Stimulated activated CD4-positive, alpha-beta T cell treated with anti-CD3 and anti-CD28 coated beads, Interleukin-1b, Interleukin-23, amount 100 ng/mL, for 1 hour (primary cell): ENCODE measurements around the gene ARHGDIG.
"Not testable (repeated sequence)": the region's sequence is repeated elsewhere in the genome, so short reads cannot be mapped to it uniquely, and the experiment has no call there.

Experiments
- DNase-seq, 2 donors: peaks; one replicate each; pipeline ENCODE4 v3.0.0-alpha.2; 2020; ENCODE audit warnings: low read depth in 2 of 2

The ARHGDIG gene

DNA sequence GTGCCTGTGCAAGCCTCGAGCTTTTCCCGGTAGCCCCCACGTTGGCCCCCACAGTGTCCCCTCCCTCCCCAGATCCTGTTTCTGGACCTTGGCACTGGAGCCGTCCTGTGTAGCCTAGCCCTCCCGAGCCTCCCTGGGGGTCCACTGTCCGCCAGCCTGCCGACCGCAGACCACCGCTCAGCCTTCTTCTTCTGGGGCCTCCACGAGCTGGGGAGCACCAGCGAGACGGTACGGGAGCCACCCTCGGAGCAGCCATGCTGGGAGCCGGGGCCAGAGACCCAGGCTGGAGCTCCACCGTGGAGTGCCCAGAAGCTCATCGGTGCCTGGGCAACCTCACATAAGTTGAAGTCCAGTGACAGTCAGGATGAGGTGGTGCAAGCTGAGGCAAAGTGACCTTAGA lies 16.4 kb upstream of the ARHGDIG start:
- DNase-seq = no peak

DNA sequence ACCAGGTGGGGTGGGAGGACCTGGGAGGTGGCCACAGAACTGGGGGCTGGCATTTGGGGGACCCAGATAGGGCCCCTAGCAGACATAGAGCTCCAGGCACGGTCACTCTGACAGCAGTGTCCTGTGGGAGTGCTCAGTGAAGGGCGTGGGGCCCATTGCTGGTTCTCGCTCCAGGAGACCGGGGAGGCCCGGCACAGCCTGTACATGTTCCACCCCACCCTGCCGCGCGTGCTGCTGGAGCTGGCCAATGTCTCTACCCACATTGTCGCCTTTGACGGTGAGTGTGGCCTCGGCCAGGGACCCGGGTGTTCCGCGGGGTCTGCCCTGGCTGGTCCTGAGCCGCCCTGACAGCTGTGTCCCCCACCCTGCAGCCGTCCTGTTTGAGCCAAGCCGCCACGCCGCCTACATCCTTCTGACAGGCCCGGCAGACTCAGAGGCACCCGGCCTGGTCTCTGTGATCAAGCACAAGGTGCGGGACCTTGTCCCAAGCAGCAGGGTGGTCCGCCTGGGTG lies 15.9 kb upstream of the ARHGDIG start:
- DNase-seq = no peak

DNA sequence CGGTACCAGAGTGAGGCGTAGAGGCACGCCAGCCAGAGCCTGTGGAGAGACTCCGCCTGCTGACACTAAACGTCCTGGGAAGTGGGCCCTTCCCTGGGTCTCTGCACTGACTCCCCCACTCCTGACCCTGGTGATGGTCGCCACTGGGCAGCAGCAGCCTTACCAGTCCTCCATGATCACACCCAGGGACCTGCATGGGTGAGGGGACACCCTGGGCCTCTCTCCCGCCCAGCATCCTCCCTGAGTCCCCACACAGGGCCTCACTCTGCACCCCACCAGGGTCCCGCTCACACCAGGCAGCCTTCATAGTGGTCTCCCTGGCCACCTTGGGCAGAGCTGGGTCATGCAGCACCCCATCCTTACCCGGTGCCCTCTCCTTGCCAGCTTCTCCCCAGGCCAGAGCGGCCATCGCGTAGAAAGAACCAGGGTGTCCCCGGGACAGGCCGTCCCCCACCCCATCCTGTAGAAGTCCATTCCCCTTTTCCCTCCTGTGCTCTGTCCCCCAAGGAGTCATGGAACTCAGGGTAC lies 15.3 kb upstream of the ARHGDIG start:
- no peak for DNase-seq

DNA sequence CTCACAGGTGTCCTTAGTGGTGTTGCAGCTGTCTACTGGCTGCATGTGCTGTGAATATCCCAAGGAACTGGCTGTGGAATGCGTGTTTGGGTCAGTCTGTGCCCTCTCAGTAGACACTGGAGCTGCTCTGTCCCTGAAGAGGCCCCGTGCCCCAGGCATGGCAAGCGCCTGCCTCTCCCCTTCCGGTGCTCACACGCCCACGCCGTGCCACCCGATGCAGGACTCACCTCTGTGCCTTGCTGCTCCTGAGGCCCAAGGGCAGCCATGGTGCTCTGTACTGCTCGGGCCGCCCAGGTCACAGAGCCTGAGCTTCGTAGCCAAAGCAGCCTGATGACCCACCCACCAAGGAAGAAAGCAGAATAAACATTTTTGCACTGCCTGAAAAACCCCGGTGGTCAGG lies 14.7 kb upstream of the ARHGDIG start:
- no peak for DNase-seq

DNA sequence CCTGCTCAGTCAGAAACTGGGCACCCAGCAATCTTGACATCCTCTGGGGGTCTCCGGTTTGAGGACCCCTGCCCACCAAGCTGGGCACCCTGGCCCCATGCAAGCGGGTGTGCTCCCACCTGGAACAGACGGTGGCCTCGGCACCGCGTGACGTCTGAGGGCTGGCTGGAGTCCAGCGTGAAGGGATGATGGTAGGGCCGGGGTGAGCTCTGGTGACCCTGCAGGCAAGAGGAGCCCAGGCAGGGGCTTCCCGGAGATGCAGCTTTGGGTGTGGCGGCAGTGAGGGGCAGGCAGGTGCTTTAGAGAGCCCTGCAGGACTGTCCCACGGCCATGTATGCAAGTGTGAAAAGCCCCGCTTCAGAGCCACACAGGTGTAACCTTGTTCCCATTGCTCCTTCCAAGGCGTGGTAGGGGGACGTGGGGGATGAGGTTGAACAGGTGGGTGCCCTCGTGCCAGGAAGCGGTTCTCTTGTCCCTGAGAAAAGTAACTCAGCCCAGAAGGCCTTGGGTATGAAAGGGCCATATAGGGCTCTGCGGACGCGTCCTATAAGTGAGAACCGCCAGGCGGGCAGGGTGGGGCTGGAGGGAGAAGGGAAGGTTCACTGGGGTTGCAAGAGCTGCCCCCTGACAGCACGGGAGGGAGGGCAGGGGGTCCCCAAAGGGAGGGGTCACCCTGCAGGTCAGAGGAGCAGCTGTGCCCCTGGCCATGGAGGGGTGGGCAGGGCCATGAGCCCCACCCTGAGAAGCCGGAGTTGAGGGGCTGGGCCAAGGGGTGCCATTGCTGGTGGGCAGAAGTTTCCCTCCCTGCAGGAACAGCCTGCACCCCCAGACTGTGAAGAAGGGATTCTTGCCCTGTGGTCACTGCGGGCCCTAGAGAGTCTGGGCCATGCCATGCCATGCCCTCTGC lies 13.9 kb upstream of the ARHGDIG start:
- no peak for DNase-seq

DNA sequence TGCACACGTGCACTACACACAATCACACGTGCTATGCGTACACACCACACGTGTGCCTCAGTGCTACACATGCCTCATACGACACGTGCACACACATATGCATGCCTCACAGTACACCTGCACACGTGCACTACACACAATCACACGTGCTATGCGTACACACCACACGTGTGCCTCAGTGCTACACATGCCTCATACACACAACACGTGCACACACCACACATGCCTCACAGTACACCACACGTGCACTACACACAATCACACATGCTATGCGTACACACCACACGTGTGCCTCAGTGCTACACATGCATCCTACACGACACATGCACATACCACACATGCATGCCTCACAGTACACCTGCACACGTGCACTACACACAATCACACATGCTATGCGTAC lies 12.8 kb upstream of the ARHGDIG start:
- not testable (repeated sequence) for DNase-seq

DNA sequence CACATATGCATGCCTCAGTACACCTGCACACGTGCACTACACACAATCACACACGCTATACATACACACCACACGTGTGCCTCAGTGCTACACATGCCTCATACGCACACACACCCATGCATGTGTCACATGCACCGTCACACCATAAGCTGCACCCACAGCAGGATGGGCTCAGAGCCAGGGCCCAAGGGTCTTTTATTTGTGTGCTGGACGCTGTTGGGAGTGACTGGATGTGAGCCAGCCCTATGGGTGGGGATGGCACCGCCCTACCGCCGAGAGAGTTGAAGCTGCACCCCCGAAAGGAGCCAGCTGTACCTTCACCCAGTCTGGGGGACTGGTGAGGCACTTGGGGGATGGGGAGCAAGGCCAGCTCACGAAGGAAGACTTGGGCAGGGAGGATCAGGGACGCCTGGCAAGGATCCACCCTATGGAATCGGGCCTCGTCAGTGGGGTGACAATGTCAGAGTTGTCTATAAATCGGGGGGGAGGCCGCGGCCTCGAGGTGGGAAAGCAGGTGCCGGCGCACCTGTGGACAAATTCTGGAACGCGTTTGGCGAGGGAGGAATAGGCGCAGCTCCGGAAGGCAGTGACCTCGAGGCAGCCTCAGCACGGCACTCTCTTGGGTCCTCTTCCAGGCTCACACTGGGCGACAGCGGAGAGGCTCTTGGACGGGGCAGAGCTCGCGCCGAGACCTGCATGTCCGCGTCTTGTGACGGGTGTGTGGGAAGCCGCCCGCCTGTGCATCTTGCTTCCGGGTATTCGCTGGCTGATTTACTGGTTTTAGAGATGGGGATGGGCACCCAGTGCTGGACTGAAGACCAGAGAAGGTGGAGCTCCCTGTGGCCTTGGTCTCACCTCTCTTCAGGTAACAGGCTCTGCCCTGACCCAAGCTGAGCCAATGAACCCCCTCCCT lies 12.0 kb upstream of the ARHGDIG start:
- no peak for DNase-seq

DNA sequence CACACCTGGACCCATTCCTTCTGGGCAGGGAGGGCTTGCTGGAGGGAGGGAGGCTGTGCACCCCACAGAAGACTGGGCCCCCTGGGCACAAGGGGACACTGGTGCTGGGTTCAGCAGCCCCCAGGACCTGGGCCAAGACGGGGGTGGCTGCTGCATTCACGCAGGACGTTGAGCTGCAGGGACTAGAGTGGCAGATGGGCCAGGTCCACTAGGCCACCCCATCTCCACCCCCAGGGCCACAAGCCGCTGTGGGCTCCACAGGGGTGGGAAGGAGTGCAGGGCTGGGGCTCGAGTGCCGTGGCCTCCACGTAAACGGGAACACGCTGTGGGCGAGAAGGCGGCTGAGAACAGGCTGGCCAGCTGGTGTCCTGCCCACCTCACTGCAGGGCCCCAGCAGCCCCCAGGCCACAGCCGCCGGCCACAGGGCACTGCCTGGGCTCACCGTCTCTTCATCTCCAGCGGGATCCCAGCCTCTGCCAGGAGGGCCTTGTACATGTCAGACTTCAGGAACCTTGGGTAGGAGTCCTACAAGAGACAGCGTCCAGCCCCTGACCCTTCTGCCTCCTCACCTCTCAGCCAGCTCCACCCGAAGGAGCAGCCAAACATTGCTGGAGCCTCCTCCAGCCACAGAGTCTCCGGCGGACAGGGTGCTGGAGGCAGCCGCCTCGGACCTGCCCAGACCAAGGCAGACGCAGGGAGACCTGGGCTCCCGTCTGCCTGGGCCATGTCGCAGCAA lies 11.2 kb upstream of the ARHGDIG start:
- no peak for DNase-seq

DNA sequence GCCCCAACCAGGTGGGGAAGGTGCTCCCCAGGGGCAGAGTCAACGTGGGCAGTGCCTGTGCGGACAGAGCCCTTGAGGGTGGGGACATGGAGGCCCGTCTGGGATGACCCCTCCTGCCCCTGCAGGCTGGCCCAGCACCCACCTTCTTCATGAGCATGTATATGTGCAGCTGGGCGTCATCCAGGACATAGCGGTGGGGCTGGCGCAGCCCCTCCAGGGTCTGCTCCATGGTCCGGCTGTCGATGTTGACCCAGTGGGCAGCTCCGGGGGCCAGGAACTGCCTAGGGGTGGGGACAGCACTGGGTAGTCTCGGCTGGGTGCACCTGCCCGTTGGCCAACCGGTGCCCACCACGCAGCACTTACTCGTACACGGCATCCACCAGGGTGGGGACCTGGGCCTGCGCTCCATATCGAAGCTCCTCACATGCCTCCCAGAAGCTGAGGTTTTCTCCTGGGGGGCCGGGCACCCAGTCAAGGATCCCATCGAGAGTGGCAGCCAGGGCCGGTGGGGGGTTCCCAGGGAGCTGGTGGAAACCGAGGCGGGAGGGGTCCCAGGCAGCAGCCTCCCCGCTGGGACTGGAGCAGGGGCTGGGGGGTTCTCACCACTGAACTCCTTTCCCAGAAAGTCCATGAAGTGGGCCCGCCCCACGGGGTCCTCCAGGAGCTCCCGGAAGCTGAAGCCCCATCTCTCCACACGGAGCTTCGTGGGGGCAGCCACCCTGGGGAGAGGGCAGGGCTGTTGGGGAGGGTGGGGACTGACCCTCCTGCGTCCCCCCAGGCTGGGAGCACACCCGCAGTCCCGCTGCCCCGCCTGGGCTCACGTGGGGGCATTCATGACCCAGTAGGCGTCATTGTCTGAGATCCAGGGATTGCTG lies 9.8 kb upstream of the ARHGDIG start:
- DNase-seq = no peak

DNA sequence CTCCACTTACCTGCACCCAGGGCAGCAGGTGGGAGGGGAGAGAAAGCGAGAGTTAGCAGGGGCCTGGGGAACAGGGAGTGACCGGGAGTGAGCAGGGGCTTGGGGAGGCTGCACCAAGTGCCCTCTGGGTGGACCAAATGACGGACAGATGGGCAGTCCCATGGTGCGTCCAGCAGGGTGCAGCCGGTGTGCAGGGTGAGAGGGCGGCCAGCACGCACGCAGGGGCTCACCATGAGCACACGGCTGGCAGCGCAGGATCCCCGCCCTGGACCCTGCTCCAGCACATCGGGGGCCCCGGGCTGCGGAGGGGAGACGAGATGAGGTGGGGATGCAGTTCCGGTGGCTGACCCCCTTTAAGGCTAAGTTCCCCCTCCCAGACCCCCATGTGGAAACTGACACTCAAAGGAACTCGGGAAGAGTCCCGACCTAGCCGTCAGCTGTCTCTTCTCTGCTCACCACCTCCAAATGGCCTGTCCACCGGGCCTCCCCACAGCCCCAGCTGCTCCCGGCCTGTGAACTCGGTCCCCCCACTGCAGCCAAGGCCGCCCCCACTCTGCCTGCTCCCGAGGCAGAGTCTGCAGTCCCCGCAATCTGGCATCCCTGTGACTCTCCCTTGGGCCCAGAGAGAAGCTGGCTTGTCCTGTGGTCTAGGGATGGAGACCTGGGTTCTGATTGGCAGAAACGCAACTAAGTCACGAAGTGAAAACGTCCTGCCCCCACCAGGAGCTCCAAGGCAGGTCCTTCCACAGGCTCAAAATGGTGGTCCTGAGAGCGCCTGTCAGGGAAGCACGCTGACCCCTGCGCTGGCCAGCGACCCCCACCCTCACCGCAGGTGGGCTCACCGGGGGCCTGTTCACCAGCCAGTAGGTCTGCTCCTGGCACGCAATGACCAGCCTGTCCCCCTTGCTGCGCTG lies 7.5 kb upstream of the ARHGDIG start:
- DNase-seq = no peak

DNA sequence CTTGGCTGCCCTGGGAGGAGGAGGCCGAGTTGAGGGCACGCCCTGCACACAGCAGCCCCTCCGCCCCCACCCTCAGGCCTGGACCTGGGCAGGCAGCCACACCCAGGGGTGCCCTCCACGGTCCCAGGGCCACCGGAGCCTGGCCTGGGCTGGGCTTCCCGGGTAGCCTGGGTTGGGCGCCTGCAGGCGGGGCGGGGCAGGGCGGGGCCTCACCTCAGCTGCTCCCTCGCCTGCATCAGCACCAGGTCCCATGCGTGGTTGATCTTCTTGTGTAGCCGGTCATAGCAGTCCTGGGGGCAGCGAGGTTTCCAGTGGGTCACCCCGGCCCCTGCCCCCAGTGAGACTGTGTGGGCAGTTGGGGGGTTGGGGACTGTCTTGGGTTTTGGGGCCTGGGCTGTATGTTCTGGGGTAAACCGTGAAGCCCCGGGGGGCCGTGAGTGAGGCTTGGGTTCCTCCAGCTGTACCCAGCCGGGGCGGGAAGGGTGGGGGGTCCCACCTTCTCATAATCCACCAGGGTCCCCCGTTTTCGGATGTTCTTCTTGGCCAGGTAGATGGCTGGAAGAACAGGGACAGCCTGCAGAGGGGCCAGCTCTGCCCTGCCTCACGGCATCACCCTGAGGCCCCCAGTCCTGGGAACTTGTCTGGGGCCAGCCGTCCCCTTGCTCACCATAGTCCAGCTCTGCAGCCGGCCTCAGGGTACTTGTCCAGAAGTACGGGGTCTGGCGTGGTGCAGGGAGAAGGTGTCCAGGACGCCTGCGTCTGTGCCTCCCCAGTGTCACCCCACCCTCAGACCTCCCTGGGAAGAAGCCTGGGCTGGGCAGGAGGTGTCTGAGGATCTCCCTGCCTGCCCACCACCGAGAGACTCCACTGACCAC lies 6.6 kb upstream of the ARHGDIG start:
- no peak for DNase-seq

DNA sequence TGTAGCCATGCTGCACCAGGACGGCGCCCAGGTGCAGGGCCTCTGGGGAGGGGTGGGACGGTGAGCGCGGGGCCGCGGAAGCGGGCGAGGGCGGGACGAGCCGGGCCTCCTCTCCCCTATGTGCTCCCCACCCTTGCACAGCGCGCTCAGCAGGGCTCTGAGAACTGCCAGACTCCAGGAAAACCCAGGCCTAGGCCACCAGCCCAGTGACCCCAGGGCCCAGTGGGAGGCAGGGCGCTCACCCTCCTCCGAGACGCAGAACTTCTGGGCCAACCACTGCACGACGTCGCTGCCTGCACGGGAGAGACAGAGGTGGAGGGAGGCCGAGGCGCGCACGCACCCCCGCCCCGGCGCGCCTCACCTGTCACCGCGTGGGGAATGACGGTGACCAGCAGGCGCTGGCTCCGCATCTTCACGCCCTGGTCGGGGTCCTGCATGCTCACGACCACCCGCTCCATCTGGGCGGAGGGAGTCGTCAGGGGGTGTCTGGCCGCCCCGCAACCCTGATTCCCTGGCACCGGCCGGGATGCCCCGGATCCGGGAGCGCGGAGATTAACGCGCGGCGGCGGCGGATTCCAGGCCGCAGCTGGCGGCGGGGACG lies 5.2 kb upstream of the ARHGDIG start:
- no peak for DNase-seq

DNA sequence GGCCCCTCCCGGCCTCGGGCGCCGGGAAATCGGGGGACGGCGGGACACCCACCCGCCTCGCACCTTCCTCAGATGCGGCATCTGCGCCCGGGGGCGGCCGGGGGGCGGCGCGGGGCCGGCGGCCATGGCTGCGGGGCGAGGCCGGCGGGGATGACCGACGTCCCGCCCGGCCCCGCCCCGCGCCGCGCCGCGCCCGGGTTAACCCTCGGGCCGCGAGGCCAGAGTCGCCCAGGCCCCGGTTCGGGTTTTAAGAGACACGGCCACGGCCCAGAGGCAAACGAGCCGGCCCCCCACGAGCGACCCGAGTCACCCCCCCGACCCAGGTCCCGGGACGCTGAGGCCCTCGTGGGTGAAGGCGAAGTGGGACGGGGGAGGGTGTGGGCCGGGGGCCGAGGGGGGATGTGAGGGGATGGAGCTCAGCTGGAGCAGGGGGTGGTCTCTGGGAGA lies 4.6 kb upstream of the ARHGDIG start, which contains the start of gene RGS11:
Gene RGS11 (minus strand): TSS at position 159 of the 447 bp plus-strand sequence. CDS start 33 bp downstream, at position 126.
- DNase-seq = no peak

DNA sequence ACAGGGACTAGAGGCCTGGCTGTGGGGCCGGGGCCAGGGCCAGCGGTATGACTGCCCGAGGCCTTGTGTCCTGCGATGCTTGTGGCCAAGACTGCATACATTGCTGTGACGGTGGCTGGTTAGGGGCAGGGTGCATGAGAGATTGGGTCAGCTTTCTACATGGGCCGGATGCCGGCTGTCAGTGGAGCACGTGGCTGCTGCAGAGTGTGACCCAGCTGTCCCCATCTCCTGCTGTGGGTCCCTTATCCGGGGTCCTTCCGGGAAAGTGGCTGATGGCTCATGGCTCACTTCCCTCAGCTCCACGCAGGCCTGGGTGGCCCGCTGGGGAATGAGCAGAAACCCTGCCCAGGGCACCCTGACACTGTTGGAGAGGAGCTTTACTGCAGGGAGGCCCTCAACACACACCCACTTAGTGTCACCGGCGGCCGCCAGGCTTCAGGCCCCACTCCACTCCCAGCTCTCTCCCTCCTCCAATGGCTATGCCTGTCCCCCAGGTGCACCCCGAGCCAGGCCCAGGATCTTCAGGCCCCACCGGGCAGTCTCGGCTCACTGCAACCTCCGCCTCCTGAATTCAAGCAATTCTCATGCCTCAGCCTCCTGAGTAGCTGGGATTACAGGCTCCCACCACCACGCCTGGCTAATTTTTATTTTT lies 3.8 kb upstream of the ARHGDIG start:
- no peak for DNase-seq

DNA sequence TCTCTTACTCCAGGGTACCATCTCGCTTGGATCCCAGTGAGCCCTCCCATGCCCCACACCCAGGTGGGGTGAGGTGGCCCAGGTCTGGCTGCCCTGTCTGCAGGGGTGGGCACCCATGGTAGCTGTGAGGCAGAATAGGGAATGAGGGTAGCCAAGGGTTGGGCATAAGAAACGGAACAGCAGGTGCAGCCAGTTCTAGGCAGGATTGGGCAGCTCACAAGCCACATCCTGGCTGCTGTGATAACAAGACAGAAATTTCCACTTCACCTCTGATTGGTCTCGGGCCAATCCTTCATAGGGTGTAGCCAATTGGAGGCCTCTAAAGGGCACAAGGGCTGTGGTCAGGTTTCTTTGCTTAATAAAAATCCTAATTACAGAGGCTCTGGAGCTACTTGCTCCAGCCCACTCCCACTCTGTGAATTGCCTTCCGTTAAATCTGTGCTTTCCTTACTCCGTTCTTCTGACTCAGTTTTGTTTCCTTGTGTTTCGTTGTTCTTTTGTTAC lies 1.5 kb upstream of the ARHGDIG start:
- DNase-seq = no peak

DNA sequence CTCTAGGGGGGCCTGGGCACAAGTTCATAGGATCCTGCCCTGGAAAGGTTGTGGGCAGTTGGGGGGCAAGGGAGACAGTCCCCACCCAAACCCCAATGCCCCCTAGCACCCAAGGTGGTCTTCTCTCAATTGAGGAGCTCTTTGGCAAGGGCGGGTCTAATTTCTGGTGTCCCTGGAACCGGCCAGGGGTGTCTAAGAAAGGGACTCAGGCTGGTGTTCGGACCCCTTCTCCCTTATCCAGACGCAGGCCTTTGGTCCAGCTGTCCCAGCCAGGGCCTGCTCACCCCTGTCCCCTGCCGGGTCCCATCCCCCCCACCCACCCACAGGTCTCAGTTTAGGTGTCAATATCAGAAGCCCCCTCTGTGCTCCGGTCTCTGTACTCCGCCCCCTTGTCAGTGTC lies 860 bp upstream of the ARHGDIG start:
- no peak for DNase-seq

DNA sequence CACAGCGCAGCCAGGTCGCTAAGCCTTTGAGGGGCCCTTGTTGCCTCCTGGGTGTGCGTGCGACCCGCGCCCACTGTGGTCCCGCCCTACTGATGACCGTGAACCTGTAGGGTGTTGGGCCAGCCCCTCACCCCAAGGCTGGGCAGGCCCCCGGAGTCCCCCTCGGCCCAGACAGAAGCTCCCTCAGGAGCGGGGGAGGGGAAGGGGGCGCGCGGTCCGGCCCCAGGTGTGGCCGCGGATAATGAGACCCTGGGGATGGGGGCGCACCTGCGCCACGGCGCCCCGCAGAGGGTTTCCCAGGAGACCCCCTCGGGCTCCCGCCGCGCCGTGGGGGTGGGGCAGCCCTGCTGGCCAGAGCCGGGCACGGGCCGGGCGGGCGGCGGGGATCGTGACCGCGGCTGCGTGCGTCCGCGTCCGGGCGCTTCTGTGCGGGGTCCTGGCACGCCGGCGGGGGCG lies 358 bp upstream of the ARHGDIG start:
- no peak for DNase-seq
